Cerebellar cortex (tissue), 1 donor: Measurements from ENCODE around the gene COL6A2.
"Not testable (repeated sequence)": the region's sequence is repeated elsewhere in the genome, so short reads cannot be mapped to it uniquely, and the experiment has no call there.

Experiments
- DNase-seq: peaks from one replicate; pipeline ENCODE4 v3.0.0-alpha.2; 2015; ENCODE audit warnings: low spot score

COL6A2 gene

GRCh38 chr21:46094401-46095082 is 3.4 kb upstream of the COL6A2 start:
- DNase-seq = no peak

- DNase-seq = no peak
Measured at GRCh38 chr21:46095083-46095719, 2.7 kb upstream of the COL6A2 start.

- DNase-seq = no peak
Measured at GRCh38 chr21:46095814-46096595, 1.9 kb upstream of the COL6A2 start.

- no peak for DNase-seq
Measured at GRCh38 chr21:46096596-46097335, 1.1 kb upstream of the COL6A2 start.

GRCh38 chr21:46098303-46099141 is 610 bp downstream of the COL6A2 start:
- DNase-seq = no peak

- no peak for DNase-seq
Measured at GRCh38 chr21:46099476-46099875, 1.6 kb downstream of the COL6A2 start.

- DNase-seq = no peak
Measured at GRCh38 chr21:46100020-46100419, 2.1 kb downstream of the COL6A2 start.

- DNase-seq = no peak
Measured at GRCh38 chr21:46100426-46100825, 2.5 kb downstream of the COL6A2 start.

- DNase-seq = no peak
Measured at GRCh38 chr21:46100906-46101305, 3.0 kb downstream of the COL6A2 start.

- DNase-seq = no peak
Measured at GRCh38 chr21:46104104-46104503, 6.2 kb downstream of the COL6A2 start.

GRCh38 chr21:46107376-46107775 is 9.5 kb downstream of the COL6A2 start:
- DNase-seq = not testable (repeated sequence)

- DNase-seq = no peak
Measured at GRCh38 chr21:46108827-46109312, 11.0 kb downstream of the COL6A2 start.

GRCh38 chr21:46109313-46110221 is 11.7 kb downstream of the COL6A2 start:
- no peak for DNase-seq

- no peak for DNase-seq
Measured at GRCh38 chr21:46110499-46111192, 12.7 kb downstream of the COL6A2 start.

- DNase-seq = no peak
Measured at GRCh38 chr21:46111193-46111571, 13.3 kb downstream of the COL6A2 start.

GRCh38 chr21:46111857-46112724 is 14.2 kb downstream of the COL6A2 start:
- DNase-seq = no peak

GRCh38 chr21:46112725-46113215 is 14.9 kb downstream of the COL6A2 start:
- no peak for DNase-seq

- no peak for DNase-seq
Measured at GRCh38 chr21:46113497-46114176, 15.7 kb downstream of the COL6A2 start.
